KMS-11 (cell line): ENCODE results near the gene ARHGAP42.

Experiments used
- H2AFZ ChIP-seq: fragments of 200-600 bp; sonication (generic); 2 replicates; pipeline ENCODE4 v1.6.1; 2016; ENCODE audit warnings: antibody characterized with exemption, mixed run types, low read depth
- H3K27ac ChIP-seq: fragments of 200-600 bp; sonication (generic); 2 replicates; pipeline ENCODE4 v1.6.1; 2016; ENCODE audit warnings: mild to moderate bottlenecking, mixed run types
- H3K27me3 ChIP-seq: fragments of 200-600 bp; sonication (generic); 2 replicates; pipeline ENCODE4 v1.6.1; 2017; ENCODE audit warnings: mild to moderate bottlenecking, low read depth, mixed run types, moderate library complexity; ENCODE audit not compliant: insufficient read depth
- H3K36me3 ChIP-seq: fragments of 200-600 bp; sonication (generic); 2 replicates; pipeline ENCODE4 v1.6.1; 2017; ENCODE audit warnings: mild to moderate bottlenecking, mixed run types; ENCODE audit not compliant: insufficient read depth
- H3K4me1 ChIP-seq: fragments of 200-600 bp; sonication (generic); 2 replicates; pipeline ENCODE4 v1.6.1; 2016; ENCODE audit warnings: mild to moderate bottlenecking, low read depth, mixed run types; ENCODE audit not compliant: poor library complexity, severe bottlenecking
- H3K4me2 ChIP-seq: fragments of 200-600 bp; sonication (generic); 2 replicates; pipeline ENCODE4 v1.7.0; 2016; ENCODE audit warnings: mild to moderate bottlenecking, mixed run types
- H3K4me3 ChIP-seq: fragments of 200-600 bp; sonication (generic); IDR thresholded peaks from 2 replicates; pipeline ENCODE4 v1.6.1; 2017; ENCODE audit warnings: low read depth, low read length, mixed read lengths; ENCODE audit not compliant: insufficient read depth
- H3K79me2 ChIP-seq: fragments of 200-600 bp; sonication (generic); 2 replicates; pipeline ENCODE4 v1.6.1; 2016; ENCODE audit warnings: low read depth, mixed run types; ENCODE audit not compliant: insufficient read depth
- H3K9ac ChIP-seq: fragments of 200-600 bp; sonication (generic); 2 replicates; pipeline ENCODE4 v1.6.1; 2016; ENCODE audit warnings: mild to moderate bottlenecking, mixed run types
- H4K20me1 ChIP-seq: fragments of 200-600 bp; sonication (generic); 2 replicates; pipeline ENCODE4 v1.6.1; 2016; ENCODE audit warnings: mild to moderate bottlenecking, mixed run types; ENCODE audit not compliant: insufficient read depth
- TF ChIP-seq, protein P1 (sequence below): fragments of 200-600 bp; sonication (generic); conservative IDR thresholded peaks from 2 replicates; pipeline ENCODE4 v1.6.1; 2017; ENCODE audit warnings: low read depth, mild to moderate bottlenecking, antibody characterized with exemption, low read length, moderate library complexity, mixed read lengths

Gene ARHGAP42

GRCh38 chr11:100847696-100848216 lies 160.7 kb downstream of the ARHGAP42 start:
- Histone ChIP-seq H3K9ac (no peak overlapping the region), H2AFZ (no peak overlapping the region), H3K79me2 (no peaks in the 10 kb centered on the region), H3K36me3 (no peaks in the 10 kb centered on the region), H4K20me1 (no peaks in the 10 kb centered on the region), H3K4me2 (no peak overlapping the region), H3K27me3 (no peaks in the 10 kb centered on the region), H3K4me3 (no peak overlapping the region), H3K4me1 (no peaks in the 10 kb centered on the region), H3K27ac (no peak overlapping the region)
- TF ChIP-seq, protein P1, sequence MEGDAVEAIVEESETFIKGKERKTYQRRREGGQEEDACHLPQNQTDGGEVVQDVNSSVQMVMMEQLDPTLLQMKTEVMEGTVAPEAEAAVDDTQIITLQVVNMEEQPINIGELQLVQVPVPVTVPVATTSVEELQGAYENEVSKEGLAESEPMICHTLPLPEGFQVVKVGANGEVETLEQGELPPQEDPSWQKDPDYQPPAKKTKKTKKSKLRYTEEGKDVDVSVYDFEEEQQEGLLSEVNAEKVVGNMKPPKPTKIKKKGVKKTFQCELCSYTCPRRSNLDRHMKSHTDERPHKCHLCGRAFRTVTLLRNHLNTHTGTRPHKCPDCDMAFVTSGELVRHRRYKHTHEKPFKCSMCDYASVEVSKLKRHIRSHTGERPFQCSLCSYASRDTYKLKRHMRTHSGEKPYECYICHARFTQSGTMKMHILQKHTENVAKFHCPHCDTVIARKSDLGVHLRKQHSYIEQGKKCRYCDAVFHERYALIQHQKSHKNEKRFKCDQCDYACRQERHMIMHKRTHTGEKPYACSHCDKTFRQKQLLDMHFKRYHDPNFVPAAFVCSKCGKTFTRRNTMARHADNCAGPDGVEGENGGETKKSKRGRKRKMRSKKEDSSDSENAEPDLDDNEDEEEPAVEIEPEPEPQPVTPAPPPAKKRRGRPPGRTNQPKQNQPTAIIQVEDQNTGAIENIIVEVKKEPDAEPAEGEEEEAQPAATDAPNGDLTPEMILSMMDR: no peak

DNA sequence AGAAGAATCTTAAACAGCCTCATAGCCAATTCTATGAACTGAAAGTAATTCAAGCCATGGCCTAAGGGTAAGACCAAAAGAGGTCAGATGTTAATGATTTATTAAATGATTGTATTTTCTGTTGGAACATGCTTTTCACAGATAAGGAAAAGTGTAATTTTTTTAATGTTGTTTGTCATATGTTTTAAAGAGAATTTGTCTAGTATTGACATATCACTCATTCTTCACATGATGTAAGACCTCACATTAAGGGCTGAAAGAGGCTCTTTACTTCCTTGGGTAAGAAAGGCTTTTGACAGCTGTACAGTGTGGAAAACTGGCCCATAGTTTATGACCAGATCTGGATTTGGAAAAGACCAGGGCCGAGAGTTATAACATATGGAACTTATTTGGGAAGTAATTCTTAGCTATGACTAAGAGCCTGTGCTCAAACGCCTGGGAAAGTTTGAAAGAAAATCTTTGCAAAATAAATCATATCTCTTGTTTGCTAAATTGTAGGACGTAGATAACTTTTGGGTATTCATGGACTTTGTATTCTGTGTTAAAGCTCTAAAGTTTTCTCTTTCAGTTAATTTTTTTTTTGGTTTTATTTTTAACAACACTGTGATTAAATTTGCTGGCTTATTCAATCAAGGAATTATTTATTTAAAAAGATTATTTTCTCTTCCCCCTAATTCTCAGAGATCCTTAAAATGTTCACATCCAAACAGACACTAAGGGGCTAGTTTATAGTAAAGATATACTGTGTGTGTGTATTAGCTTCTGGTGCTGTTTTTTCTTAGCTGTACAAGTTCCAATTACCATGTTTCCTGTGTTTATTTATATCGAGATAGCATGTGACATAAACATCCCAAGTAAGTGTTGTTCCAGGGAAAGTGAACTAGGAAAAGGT lies 162.2 kb downstream of the ARHGAP42 start:
- Histone ChIP-seq H3K27me3 (no peaks in the 10 kb centered on the region), H2AFZ (no peak overlapping the region), H3K27ac (no peak overlapping the region), H3K36me3 (no peaks in the 10 kb centered on the region), H4K20me1 (no peaks in the 10 kb centered on the region), H3K9ac (no peak overlapping the region), H3K4me3 (no peak overlapping the region), H3K79me2 (no peaks in the 10 kb centered on the region), H3K4me1 (no peaks in the 10 kb centered on the region), H3K4me2 (no peak overlapping the region)
- TF ChIP-seq, protein P1: no peak

DNA sequence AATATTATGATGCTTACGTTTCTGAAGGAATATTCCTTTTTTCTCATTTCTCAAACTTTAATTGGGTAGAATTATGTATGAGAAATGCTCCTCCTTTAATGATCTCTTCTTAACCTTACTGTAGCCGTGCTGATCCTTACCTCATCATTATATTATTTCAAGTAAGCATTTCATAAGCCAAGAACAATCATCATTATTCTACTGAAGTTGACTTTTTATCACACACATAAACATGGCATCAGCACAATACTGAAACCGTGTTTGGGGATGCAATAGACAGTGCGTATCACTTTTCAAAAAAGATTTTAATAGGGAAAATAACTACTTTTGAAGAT lies 162.8 kb downstream of the ARHGAP42 start:
- Histone ChIP-seq H3K4me2 (no peak overlapping the region), H3K4me3 (no peak overlapping the region), H4K20me1 (no peaks in the 10 kb centered on the region), H3K79me2 (no peaks in the 10 kb centered on the region), H3K9ac (no peak overlapping the region), H3K36me3 (no peaks in the 10 kb centered on the region), H3K4me1 (no peaks in the 10 kb centered on the region), H2AFZ (no peak overlapping the region), H3K27me3 (no peaks in the 10 kb centered on the region), H3K27ac (no peak overlapping the region)
- TF ChIP-seq, protein P1: no peak

DNA sequence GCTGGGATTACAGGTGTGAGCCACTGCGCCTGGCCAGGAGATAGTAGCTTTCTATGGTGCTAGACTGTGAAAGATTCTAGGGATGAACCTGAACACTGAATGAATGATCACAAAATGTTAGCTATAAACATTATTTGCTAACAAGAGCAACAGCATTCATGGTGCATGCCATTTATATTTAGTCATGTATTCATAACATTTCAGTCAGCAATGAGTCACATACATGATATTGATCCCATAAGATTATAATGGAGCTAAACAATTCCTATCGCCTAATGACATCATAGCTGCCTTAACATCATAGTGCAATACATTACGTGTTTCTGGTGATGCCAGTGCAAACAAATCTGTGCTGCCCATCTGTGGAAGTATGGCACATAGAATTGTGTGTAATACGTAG lies 164.1 kb downstream of the ARHGAP42 start:
- no peak overlapping the region for H3K27ac ChIP-seq

More for the DNA sequence above, 164.1 kb downstream of the ARHGAP42 start:
- Histone ChIP-seq H4K20me1 (no peaks in the 10 kb centered on the region), H2AFZ (no peak overlapping the region), H3K36me3 (no peaks in the 10 kb centered on the region), H3K79me2 (no peaks in the 10 kb centered on the region), H3K4me2 (no peak overlapping the region), H3K9ac (no peak overlapping the region), H3K4me1 (no peaks in the 10 kb centered on the region), H3K27me3 (no peaks in the 10 kb centered on the region), H3K4me3 (no peak overlapping the region)
- TF ChIP-seq, protein P1: no peak
